ENCODE measurements around the gene DCPS. TPM values are rescaled to one million over a fixed set of nuclear protein-coding genes. Genes with fewer than 3 reads are reported as not detected.
A peak's percentile ranks its signal among the peaks of the same experiment; 100 is the strongest.

Gene DCPS
- total RNA-seq, 2 experiments from 2014 or later: 21.8 to 22.5 TPM

GRCh38 chr11:126355324-126355925 is 51.6 kb downstream of the DCPS start, which contains the start of gene ST3GAL4:
Gene ST3GAL4 (plus strand): TSS chr11:126355686. CDS start chr11:126406156, 50,470 bp downstream.
- Mint-ChIP-seq H3K4me1 (ENCODE audit: low read depth) (peaks cover 51% of the 10 kb centered on the region), H3K4me3 (peak within 1 kb of the TSS; percentile 94), H3K27ac (peak within 1 kb of the TSS; percentile 90), H3K27me3 (ENCODE audit: low read depth) (no peaks in the 10 kb centered on the region), H3K36me3 (ENCODE audit: low read depth) (peaks cover 14% of the 10 kb centered on the region), H3K9me3 (ENCODE audit: insufficient read depth) (no peaks in the 10 kb centered on the region)
- ATAC-seq (peak; percentile 79), DNase-seq (peak; percentile 78)
- ChIA-PET POLR2A (interaction anchor here (0.7 to 4.4 kb wide), 5 partner anchors 11 to 86 kb away, joined by 3 to 40 read pairs (median 3); no protein-coding TSS in a partner anchor), CTCF (interaction anchor here (0.8 to 3.3 kb wide), 3 partner anchors 45 to 129 kb away, joined by 4 to 10 read pairs (median 5); no protein-coding TSS in a partner anchor)

DNA sequence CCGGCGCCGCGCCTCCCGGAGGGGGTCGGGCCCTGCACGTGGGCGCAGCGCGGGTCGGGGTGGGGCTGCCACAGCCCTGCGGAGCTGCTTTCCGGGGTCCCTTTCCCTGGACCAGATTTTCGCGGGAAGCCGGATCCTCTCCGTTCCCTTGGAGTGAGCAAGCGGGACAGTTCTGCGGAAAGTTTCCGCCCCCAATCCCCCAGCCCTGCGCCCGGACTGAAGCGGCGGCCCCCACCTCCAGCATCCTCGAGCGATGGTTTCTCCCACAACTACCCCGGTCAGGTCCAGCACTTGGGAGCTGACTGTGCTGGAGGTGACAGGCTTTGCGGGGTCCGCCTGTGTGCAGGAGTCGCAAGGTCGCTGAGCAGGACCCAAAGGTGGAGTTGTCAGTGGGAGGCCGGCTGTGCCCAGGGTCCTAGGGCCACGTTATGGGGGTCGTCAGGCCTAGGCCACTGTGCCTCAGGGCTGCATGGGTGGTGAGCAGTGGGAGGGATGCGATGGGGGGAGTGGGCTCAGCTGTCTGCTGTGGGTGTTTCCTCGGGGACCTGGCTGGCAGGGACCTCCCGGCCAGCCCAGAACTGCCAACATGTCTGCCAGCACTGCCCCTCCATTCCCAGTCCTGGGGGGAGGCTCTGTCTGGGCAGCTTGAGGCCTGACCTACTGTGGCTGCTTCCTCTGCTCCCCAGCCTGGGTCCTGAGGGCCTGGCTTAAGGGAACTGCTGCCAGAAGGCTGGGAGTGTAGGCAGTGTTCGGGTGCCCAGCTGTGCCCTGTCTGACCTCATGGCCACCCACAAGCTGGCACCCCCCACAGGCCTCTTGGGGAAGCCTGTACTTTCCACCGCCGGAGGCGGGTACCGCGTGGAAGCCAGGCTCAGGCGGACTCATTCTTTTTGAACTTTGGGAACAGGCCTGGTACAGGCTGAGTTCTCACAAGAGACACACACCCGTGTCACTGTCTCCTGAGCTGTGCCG is 52.4 kb downstream of the DCPS start:
- Mint-ChIP-seq H3K4me1 (ENCODE audit: low read depth) (peaks cover 44% of the 10 kb centered on the region), H3K27ac (peak overlapping the region; percentile 78), H3K27me3 (ENCODE audit: low read depth) (no peaks in the 10 kb centered on the region), H3K4me3 (peak overlapping the region; percentile 78), H3K36me3 (ENCODE audit: low read depth) (peaks cover 6% of the 10 kb centered on the region), H3K9me3 (ENCODE audit: insufficient read depth) (no peaks in the 10 kb centered on the region)
- ChIA-PET POLR2A (interaction anchor here (0.7 to 4.4 kb wide), 6 partner anchors 12 to 87 kb away, joined by 3 to 40 read pairs (median 3); no protein-coding TSS in a partner anchor), CTCF (interaction anchor here (0.8 to 3.3 kb wide), 5 partner anchors 46 to 128 kb away, joined by 3 to 10 read pairs (median 4); no protein-coding TSS in a partner anchor)
- peak; percentile 7 for ATAC-seq
- DNase-seq: peak; percentile 30

GRCh38 chr11:126357055-126357962 is 53.4 kb downstream of the DCPS start:
- POLR2A ChIA-PET: interaction anchor here (1.4 to 4.4 kb wide), 2 partner anchors 22 to 39 kb away, joined by 3 to 40 read pairs; no protein-coding TSS in a partner anchor
- no peaks in the 10 kb centered on the region for H3K27me3 Mint-ChIP-seq (ENCODE audit: low read depth)

GRCh38 chr11:126357969-126358762 is 54.3 kb downstream of the DCPS start:
- Mint-ChIP-seq H3K4me3 (no peak overlapping the region), H3K27ac (no peak overlapping the region), H3K4me1 (ENCODE audit: low read depth) (peaks cover 27% of the 10 kb centered on the region), H3K36me3 (ENCODE audit: low read depth) (peaks cover 6% of the 10 kb centered on the region), H3K9me3 (ENCODE audit: insufficient read depth) (no peaks in the 10 kb centered on the region), H3K27me3 (ENCODE audit: low read depth) (no peaks in the 10 kb centered on the region)
- no peak for DNase-seq
- ATAC-seq: no peak
- ChIA-PET POLR2A (no interaction called here), CTCF (interaction anchor here (1.1 to 1.2 kb wide), 2 partner anchors 43 to 47 kb away, joined by 3 to 4 read pairs; no protein-coding TSS in a partner anchor)

More at GRCh38 chr11:126357055-126357962, 53.4 kb downstream of the DCPS start:
- ATAC-seq (no peak), DNase-seq (no peak)
- no peak overlapping the region for H3K27ac Mint-ChIP-seq
- no peaks in the 10 kb centered on the region for H3K9me3 Mint-ChIP-seq (ENCODE audit: insufficient read depth)
- peaks cover 36% of the 10 kb centered on the region for H3K4me1 Mint-ChIP-seq (ENCODE audit: low read depth)
- peak overlapping the region; percentile 78 for H3K4me3 Mint-ChIP-seq
- peaks cover 6% of the 10 kb centered on the region for H3K36me3 Mint-ChIP-seq (ENCODE audit: low read depth)
- CTCF ChIA-PET: interaction anchor here (1.0 to 1.3 kb wide), 4 partner anchors 42 to 49 kb away, joined by 3 to 4 read pairs (median 3); no protein-coding TSS in a partner anchor

DNA sequence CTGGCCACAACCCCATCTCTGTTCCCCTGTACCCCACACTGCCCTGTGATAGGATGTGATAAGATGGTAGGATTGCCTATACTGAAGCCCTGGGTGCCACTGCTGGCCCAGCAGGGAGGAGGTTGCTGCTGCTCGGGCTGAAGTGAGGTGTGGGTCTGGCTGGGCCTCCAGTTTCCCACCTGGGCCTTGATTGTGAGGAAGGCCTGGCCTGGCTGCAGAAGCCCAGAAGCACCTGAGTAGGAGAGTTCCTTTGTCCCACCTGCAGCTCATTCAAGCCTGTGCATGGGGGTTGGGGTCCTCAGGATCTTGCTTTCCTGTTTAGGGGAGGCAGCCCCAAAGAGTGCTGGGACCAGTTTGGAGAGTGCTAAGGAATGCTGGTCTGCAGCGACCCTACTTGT is 54.9 kb downstream of the DCPS start:
- CTCF ChIA-PET: interaction anchor here (1.2 kb wide), 1 partner anchor 122 kb away, joined by 3 read pairs; no protein-coding TSS in a partner anchor
- H3K27ac Mint-ChIP-seq: no peak overlapping the region
- H3K4me1 Mint-ChIP-seq (ENCODE audit: low read depth): peaks cover 21% of the 10 kb centered on the region
- no peaks in the 10 kb centered on the region for H3K27me3 Mint-ChIP-seq (ENCODE audit: low read depth)
- DNase-seq: no peak
- no peaks in the 10 kb centered on the region for H3K9me3 Mint-ChIP-seq (ENCODE audit: insufficient read depth)
- peaks cover 6% of the 10 kb centered on the region for H3K36me3 Mint-ChIP-seq (ENCODE audit: low read depth)
- POLR2A ChIA-PET: no interaction called here
- no peak for ATAC-seq
- no peak overlapping the region for H3K4me3 Mint-ChIP-seq

DNA sequence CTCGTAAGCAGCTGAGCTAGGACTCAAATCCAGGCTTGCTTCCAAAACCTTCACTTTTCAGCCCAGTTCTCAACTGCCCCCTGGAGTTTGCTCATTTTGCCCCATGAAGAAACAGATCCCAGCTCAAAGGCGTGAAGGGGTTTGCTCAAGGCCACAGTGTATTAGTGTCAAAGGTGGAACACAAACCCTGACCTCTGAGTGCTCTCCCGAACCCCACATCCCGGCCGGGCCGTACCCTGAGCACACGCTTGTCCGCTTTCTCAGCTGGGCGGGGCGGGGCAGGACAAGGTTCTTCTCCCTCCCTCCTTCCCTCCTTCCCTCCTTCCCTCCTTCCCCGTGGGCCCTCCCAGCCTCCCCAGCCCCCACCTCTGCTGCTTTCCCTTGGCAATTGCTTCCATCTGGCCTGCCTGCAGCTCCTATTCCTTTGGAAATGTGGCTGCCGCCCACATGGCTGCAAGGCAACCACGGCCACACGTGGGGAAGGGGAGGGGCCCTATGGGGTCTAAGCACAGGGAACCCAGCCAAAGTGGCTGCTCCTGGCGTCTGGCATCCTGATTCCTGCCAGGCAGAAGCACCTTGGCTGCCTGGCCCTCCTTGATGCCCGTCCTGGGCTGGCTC is 55.7 kb downstream of the DCPS start:
- POLR2A ChIA-PET: no interaction called here

DNA sequence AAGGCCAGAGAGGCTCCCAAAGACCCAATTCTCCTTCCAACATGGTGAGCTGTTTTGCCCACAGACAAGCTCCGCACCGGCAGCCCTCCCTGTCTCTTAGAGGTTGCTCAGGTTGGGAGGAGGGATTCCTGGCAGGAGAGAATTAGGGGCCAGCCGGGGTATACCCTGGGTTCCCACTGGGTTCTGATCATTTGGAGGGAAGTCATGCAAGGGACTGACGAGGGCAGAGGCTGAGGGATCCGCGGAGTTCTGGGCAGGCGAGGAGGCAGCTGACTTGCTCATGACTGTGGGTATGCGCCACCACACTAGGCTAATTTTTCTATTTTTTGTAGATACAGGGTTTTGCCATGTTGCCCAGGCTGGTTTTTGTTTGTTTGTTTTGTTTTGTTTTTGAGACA is 56.2 kb downstream of the DCPS start:
- no peak for ATAC-seq
- no peak overlapping the region for H3K27ac Mint-ChIP-seq
- H3K27me3 Mint-ChIP-seq (ENCODE audit: low read depth): no peaks in the 10 kb centered on the region
- peaks cover 13% of the 10 kb centered on the region for H3K4me1 Mint-ChIP-seq (ENCODE audit: low read depth)
- CTCF ChIA-PET: interaction anchor here (1.2 to 1.9 kb wide), 2 partner anchors 50 to 121 kb away, joined by 3 to 4 read pairs; no protein-coding TSS in a partner anchor
- H3K4me3 Mint-ChIP-seq: no peak overlapping the region
- POLR2A ChIA-PET: no interaction called here
- peaks cover under 1% of the 10 kb centered on the region for H3K36me3 Mint-ChIP-seq (ENCODE audit: low read depth)
- no peaks in the 10 kb centered on the region for H3K9me3 Mint-ChIP-seq (ENCODE audit: insufficient read depth)
- no peak for DNase-seq

More for the DNA sequence above, 55.7 kb downstream of the DCPS start:
- H3K27ac Mint-ChIP-seq: no peak overlapping the region
- CTCF ChIA-PET: interaction anchor here (1.2 to 1.9 kb wide), 2 partner anchors 49 to 121 kb away, joined by 3 to 4 read pairs; no protein-coding TSS in a partner anchor
- DNase-seq (no peak), ATAC-seq (no peak)
- H3K27me3 Mint-ChIP-seq (ENCODE audit: low read depth): no peaks in the 10 kb centered on the region
- no peaks in the 10 kb centered on the region for H3K9me3 Mint-ChIP-seq (ENCODE audit: insufficient read depth)
- peaks cover 4% of the 10 kb centered on the region for H3K36me3 Mint-ChIP-seq (ENCODE audit: low read depth)
- no peak overlapping the region for H3K4me3 Mint-ChIP-seq
- peaks cover 16% of the 10 kb centered on the region for H3K4me1 Mint-ChIP-seq (ENCODE audit: low read depth)

GRCh38 chr11:126361400-126361799 is 57.5 kb downstream of the DCPS start:
- Mint-ChIP-seq H3K27me3 (ENCODE audit: low read depth) (no peaks in the 10 kb centered on the region), H3K4me3 (no peak overlapping the region), H3K9me3 (ENCODE audit: insufficient read depth) (no peaks in the 10 kb centered on the region), H3K36me3 (ENCODE audit: low read depth) (no peaks in the 10 kb centered on the region), H3K4me1 (ENCODE audit: low read depth) (peaks cover 15% of the 10 kb centered on the region), H3K27ac (no peak overlapping the region)
- ChIA-PET CTCF (interaction anchor here (1.9 kb wide), 1 partner anchor 51 kb away, joined by 4 read pairs; no protein-coding TSS in a partner anchor), POLR2A (no interaction called here)
- ATAC-seq: no peak
- no peak for DNase-seq

- no peaks in the 10 kb centered on the region for H3K36me3 Mint-ChIP-seq (ENCODE audit: low read depth)
- no peaks in the 10 kb centered on the region for H3K9me3 Mint-ChIP-seq (ENCODE audit: insufficient read depth)
- CTCF ChIA-PET: interaction anchor here (0.5 to 1.3 kb wide), 3 partner anchors 11 to 118 kb away, joined by 3 to 4 read pairs (median 3); no protein-coding TSS in a partner anchor
- no peaks in the 10 kb centered on the region for H3K27me3 Mint-ChIP-seq (ENCODE audit: low read depth)
- H3K27ac Mint-ChIP-seq: no peak overlapping the region
- ATAC-seq (no peak), DNase-seq (no peak)
- H3K4me1 Mint-ChIP-seq (ENCODE audit: low read depth): peaks cover 10% of the 10 kb centered on the region
- H3K4me3 Mint-ChIP-seq: no peak overlapping the region
- POLR2A ChIA-PET: interaction anchor here (0.6 kb wide), 1 partner anchor 117 kb away, joined by 3 read pairs; no protein-coding TSS in a partner anchor
These were observed 59.2 kb downstream of the DCPS start for GRCh38 chr11:126362879-126363655.
